H1 (cell line): ENCODE results near the gene RFK. TPM values are rescaled to one million over a fixed set of nuclear protein-coding genes. Genes with fewer than 3 reads are reported as not detected.

Experiments used
- FOSL1 ChIP-seq: IDR thresholded peaks from 2 replicates; pipeline ENCODE4 v1.6.1; 2011; ENCODE audit warnings: mild to moderate bottlenecking, low read depth, low read length, moderate library complexity; ENCODE audit not compliant: insufficient read depth
- HDAC6 ChIP-seq: IDR thresholded peaks from one replicate; pipeline ENCODE4 v1.7.1; 2012; ENCODE audit warnings: low read depth, mild to moderate bottlenecking, inconsistent platforms, low read length, moderate library complexity
- MAFK ChIP-seq: IDR thresholded peaks from 2 replicates; pipeline ENCODE4 v1.6.1; 2012; ENCODE audit warnings: low read depth, mild to moderate bottlenecking, improper control_type of control experiment, low read length
- SIN3A ChIP-seq, 2 experiments: IDR thresholded peaks in 1 of 2; conservative IDR thresholded peaks in 1 of 2; 2 replicates each; pipeline ENCODE4 v1.6.1; 2011 to 2012; ENCODE audit warnings: low read length in 2 of 2, improper control_type of control experiment in 1 of 2, low read depth in 1 of 2, mild to moderate bottlenecking in 1 of 2
- SRF ChIP-seq: IDR thresholded peaks from 2 replicates; pipeline ENCODE4 v1.6.1; 2011; ENCODE audit warnings: mild to moderate bottlenecking, low read depth, low read length, moderate library complexity
- polyA plus RNA-seq, 7 experiments: library from polyadenylated mRNA; depleted of rRNA in 3 of 7; stranded (reverse) in 5 of 7; unstranded in 2 of 7; fragments of >200 nt in 5 of 7; fragments of 200-250 nt in 2 of 7; gene quantifications; 1 replicate in 5 of 7; 2 replicates in 1 of 7; 4 replicates in 1 of 7; pipeline versions ENCODE4 v1.2.1 to v1.2.3, GENCODE V29; 2011 to 2013; ENCODE audit warnings: missing spikeins in 2 of 7, mixed read lengths in 2 of 7
- total RNA-seq: library from RNA; stranded (reverse); fragmentation: NEBNext Ultra II Directional; extraction: Animal tissue kit (Norgen Biotek cat#: 25700); gene quantifications from 2 replicates; pipeline ENCODE4 v1.2.1, GENCODE V29; 2021

Gene RFK
- total and polyA plus RNA-seq, 2 of the 8 experiments (the other 6 are each of a cell fraction or from before 2014, with no cell fraction given), result 4.3 to 10.6 TPM

- TF ChIP-seq HDAC6 (no peak), MAFK (no peak), SIN3A (conservative IDR thresholded peaks at IDR 0.05 in 1 of 2, IDR thresholded peaks at IDR 0.05 in 1 of 2; ENCODE audit: low read depth in 1 of 2, low read length in 2 of 2) (no peak), SRF (no peak), FOSL1 (no peak)
- TF ChIP-seq, all 59 proteins: peak for 0
These were observed 21.5 kb upstream of the RFK start (continued) for GRCh38 chr9:76415731-76416130.
